Sigmoid colon (tissue), 4 donors: Measurements from ENCODE around the gene LSM8.

Experiments
- EP300 ChIP-seq, 4 donors: sonication (generic); formaldehyde crosslinking; IDR thresholded peaks; one replicate each; pipeline ENCODE4 v1.6.1; 2017; ENCODE audit warnings: antibody characterized with exemption in 4 of 4
- POLR2A ChIP-seq, 2 donors: fragments of 450-650 bp; IDR thresholded peaks; one replicate each; pipeline ENCODE4 v1.6.1; 2016; ENCODE audit warnings: antibody characterized with exemption in 2 of 2, mild to moderate bottlenecking in 2 of 2, moderate library complexity in 2 of 2
- POLR2AphosphoS5 ChIP-seq, 4 donors: sonication (generic); formaldehyde crosslinking; IDR thresholded peaks; one replicate each; pipeline ENCODE4 v1.6.1; 2017; ENCODE audit warnings: antibody characterized with exemption in 4 of 4
- TF ChIP-seq, protein P1 (sequence below), 4 experiments: fragments of 450-650 bp in 3 of 4; fragments of 200-600 bp in 1 of 4; IDR thresholded peaks; one replicate each; pipeline ENCODE4 v1.5.1; 2016 to 2019; ENCODE audit warnings: antibody characterized with exemption in 4 of 4, mild to moderate bottlenecking in 3 of 4, moderate library complexity in 2 of 4

DNA sequence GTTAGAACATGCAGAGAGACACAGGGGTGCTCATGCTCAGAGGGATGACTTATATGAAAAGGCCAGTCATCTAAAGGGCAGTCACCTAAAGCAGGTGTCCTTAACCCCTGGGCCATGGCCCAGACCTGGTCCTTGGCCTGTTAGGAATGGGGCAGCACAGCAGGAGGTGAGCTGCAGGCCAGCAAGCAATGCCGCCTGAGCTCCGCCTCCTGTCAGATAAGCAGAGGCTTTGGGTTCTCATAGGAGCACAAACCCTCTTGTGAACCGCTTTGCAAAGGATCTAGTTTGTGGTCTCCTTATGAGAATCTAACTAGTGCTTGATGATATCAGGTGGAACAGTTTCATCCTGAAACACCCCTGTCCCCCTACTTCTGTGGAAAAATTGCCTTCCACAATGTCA is 55.0 kb downstream of the LSM8 start:
- TF ChIP-seq, protein P1, sequence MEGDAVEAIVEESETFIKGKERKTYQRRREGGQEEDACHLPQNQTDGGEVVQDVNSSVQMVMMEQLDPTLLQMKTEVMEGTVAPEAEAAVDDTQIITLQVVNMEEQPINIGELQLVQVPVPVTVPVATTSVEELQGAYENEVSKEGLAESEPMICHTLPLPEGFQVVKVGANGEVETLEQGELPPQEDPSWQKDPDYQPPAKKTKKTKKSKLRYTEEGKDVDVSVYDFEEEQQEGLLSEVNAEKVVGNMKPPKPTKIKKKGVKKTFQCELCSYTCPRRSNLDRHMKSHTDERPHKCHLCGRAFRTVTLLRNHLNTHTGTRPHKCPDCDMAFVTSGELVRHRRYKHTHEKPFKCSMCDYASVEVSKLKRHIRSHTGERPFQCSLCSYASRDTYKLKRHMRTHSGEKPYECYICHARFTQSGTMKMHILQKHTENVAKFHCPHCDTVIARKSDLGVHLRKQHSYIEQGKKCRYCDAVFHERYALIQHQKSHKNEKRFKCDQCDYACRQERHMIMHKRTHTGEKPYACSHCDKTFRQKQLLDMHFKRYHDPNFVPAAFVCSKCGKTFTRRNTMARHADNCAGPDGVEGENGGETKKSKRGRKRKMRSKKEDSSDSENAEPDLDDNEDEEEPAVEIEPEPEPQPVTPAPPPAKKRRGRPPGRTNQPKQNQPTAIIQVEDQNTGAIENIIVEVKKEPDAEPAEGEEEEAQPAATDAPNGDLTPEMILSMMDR (IDR thresholded peaks at IDR 0.05) = no peak
- no peak for TF ChIP-seq EP300 (IDR thresholded peaks at IDR 0.05)
- no peak for TF ChIP-seq POLR2A (IDR thresholded peaks at IDR 0.05)
- no peak for TF ChIP-seq POLR2AphosphoS5 (IDR thresholded peaks at IDR 0.05)
